HEK293T (cell line): Measurements from ENCODE around the gene MT1M.

Experiments
- BHLHE40 ChIP-seq: fragments of 450-650 bp; IDR thresholded peaks from 2 replicates; pipeline ENCODE4 v1.6.1; 2016; ENCODE audit warnings: mild to moderate bottlenecking, moderate library complexity, borderline replicate concordance
- CTBP1 ChIP-seq: fragments of 450-650 bp; IDR thresholded peaks from 2 replicates; pipeline ENCODE4 v1.6.1; 2016; ENCODE audit warnings: borderline replicate concordance
- FOXM1 ChIP-seq: fragments of 450-650 bp; IDR thresholded peaks from 2 replicates; pipeline ENCODE4 v1.6.1; 2017; ENCODE audit warnings: mild to moderate bottlenecking, borderline replicate concordance
- HDGF ChIP-seq: fragments of 450-650 bp; IDR thresholded peaks from 2 replicates; pipeline ENCODE4 v1.6.1; 2017; ENCODE audit warnings: antibody characterized with exemption, borderline replicate concordance
- L3MBTL2 ChIP-seq: fragments of 450-650 bp; conservative IDR thresholded peaks from 2 replicates; pipeline ENCODE4 v1.6.1; 2016; ENCODE audit warnings: mild to moderate bottlenecking
- SP1 ChIP-seq: fragments of 450-650 bp; IDR thresholded peaks from 2 replicates; pipeline ENCODE4 v1.6.1; 2017
- SUZ12 ChIP-seq: fragments of 450-650 bp; IDR thresholded peaks from 2 replicates; pipeline ENCODE4 v1.6.1; 2016; ENCODE audit warnings: mild to moderate bottlenecking

GRCh38 chr16:56645311-56645710 lies 12.9 kb downstream of the MT1M start:
- no peak for TF ChIP-seq HDGF
- TF ChIP-seq FOXM1, result no peak
- TF ChIP-seq L3MBTL2, result no peak
- no peak for TF ChIP-seq BHLHE40
- no peak for TF ChIP-seq SUZ12
- TF ChIP-seq CTBP1, result no peak
- TF ChIP-seq SP1, result no peak
